MM.1S (cell line): ENCODE data around the gene CXCL3.

Experiments
- CTCF ChIP-seq: fragments of 300-600 bp; sonication (generic); IDR thresholded peaks from 2 replicates; pipeline ENCODE4 v1.5.1; 2016; ENCODE audit warnings: antibody characterized with exemption, low read length, mixed read lengths
- EZH2 ChIP-seq: fragments of 300-600 bp; sonication (generic); optimal IDR thresholded peaks from 2 replicates; pipeline ENCODE3; 2017; ENCODE audit warnings: low read depth, mild to moderate bottlenecking, antibody characterized with exemption, low read length, mixed read lengths
- EZH2phosphoT487 ChIP-seq: fragments of 300-600 bp; sonication (generic); IDR thresholded peaks from 2 replicates; pipeline ENCODE4 v1.6.1; 2018; ENCODE audit warnings: antibody characterized with exemption, low read length

GRCh38 chr4:73989928-73990327, 48.6 kb downstream of the CXCL3 start:
- TF ChIP-seq EZH2, result no peak
- no peak for TF ChIP-seq CTCF
- no peak for TF ChIP-seq EZH2phosphoT487
